ENCODE data around the gene PLXNA3. TPM values are rescaled to one million over a fixed set of nuclear protein-coding genes. Genes with fewer than 3 reads are reported as not detected.
A peak's percentile ranks its signal among the peaks of the same experiment; 100 is the strongest.

The PLXNA3 gene
- total RNA-seq, 2 donors from 2014 or later = 39.4 to 42.9 TPM

GRCh38 chrX:154437971-154438893, 19.8 kb upstream of the PLXNA3 start:
- no peaks in the 10 kb centered on the region for H3K9me3 Mint-ChIP-seq
- H3K4me3 Mint-ChIP-seq = peak overlapping the region; percentile 87 to 89
- ATAC-seq (replicated peaks in 1 of 2) (no peak), DNase-seq (no peak)
- H3K27me3 Mint-ChIP-seq (ENCODE audit: low read depth) = no peaks in the 10 kb centered on the region
- H3K27ac Mint-ChIP-seq = peak overlapping the region; percentile 90
- peaks cover 3 to 12% of the 10 kb centered on the region in 2 donors for H3K36me3 Mint-ChIP-seq (ENCODE audit: insufficient read depth in 2 of 2)
- peaks cover 14% of the 10 kb centered on the region for H3K4me1 Mint-ChIP-seq (ENCODE audit: low read depth)

DNA sequence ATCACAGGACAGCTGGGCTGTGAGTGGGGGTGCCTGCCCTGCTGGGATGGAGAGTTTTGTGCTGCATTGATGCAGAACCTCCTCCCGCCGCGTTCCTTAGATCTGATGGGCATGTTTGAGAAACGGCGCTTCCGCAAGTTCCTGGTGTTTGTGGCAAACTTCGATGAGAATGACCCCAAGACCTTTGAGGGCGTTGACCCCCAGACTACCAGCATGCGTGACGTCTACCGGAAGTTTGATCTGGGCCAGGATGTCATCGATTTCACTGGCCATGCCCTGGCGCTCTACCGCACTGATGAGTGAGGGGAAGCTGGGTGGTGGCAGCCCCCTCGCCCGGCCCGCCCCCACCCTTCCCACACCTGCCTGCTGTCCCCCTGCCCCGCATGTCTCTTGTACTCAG, 18.2 kb upstream of the PLXNA3 start:
- no peaks in the 10 kb centered on the region for H3K27me3 Mint-ChIP-seq (ENCODE audit: low read depth)
- H3K4me1 Mint-ChIP-seq (ENCODE audit: low read depth) = peaks cover 14% of the 10 kb centered on the region
- no peak for DNase-seq
- ATAC-seq (replicated peaks in 1 of 2) = no peak
- H3K4me3 Mint-ChIP-seq = no peak overlapping the region
- H3K36me3 Mint-ChIP-seq (ENCODE audit: insufficient read depth in 2 of 2) = peaks cover 3 to 12% of the 10 kb centered on the region in 2 donors
- H3K9me3 Mint-ChIP-seq = no peaks in the 10 kb centered on the region
- H3K27ac Mint-ChIP-seq = no peak overlapping the region

DNA sequence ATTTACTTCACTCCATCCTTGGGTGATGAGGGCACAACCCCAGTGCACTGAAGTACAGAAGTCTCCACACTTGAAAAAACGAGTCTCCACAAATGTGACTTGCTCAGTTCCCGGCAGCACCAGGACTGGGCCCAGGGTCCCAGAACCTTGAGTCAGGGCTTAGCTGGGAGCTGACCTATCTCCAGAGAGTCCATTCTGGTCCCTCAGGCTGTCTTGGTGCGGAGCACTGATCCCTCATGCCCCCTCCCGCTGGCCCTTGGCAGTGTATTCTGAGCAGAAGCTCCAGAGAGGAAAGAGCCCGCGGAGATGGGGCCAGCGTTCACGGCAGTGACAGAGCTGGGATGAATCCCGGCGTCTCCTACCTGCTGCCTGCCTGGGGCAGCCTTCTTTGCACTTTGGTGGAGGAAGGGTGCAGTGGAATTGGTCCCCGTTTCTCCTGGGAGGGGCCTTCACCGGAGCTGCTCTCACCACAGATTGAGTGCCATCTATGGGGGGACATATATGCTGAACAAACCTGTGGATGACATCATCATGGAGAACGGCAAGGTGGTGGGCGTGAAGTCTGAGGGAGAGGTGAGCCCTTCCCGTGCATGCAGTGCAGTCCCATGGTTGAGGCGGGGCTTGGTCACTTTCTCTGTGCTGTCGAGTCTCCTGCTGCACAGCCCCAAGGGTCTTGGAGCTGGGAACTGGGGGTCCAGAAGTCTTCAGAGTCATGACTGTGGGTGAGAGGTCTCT, 17.3 kb upstream of the PLXNA3 start:
- DNase-seq = no peak
- no peak overlapping the region for H3K27ac Mint-ChIP-seq
- H3K27me3 Mint-ChIP-seq (ENCODE audit: low read depth) = no peaks in the 10 kb centered on the region
- peaks cover 3 to 12% of the 10 kb centered on the region in 2 donors for H3K36me3 Mint-ChIP-seq (ENCODE audit: insufficient read depth in 2 of 2)
- H3K4me3 Mint-ChIP-seq = no peak overlapping the region
- no peak for ATAC-seq (replicated peaks in 1 of 2)
- H3K4me1 Mint-ChIP-seq (ENCODE audit: low read depth) = peaks cover 14% of the 10 kb centered on the region
- no peaks in the 10 kb centered on the region for H3K9me3 Mint-ChIP-seq

DNA sequence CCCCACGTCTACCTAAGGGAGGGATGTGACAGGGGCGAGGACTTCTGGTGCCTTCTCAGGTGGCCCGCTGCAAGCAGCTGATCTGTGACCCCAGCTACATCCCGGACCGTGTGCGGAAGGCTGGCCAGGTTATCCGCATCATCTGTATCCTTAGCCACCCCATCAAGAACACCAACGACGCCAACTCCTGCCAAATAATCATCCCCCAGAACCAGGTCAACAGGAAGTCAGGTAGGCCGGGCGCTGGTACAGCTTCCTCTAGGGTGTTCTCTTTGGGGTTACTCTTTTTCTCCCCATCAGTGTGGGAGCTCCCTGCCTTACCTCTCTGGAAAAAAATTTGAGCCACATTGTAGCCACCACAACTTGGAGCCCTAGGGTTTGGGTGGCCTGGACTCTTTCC, 16.5 kb upstream of the PLXNA3 start:
- no peak for DNase-seq
- H3K27ac Mint-ChIP-seq = no peak overlapping the region

DNA sequence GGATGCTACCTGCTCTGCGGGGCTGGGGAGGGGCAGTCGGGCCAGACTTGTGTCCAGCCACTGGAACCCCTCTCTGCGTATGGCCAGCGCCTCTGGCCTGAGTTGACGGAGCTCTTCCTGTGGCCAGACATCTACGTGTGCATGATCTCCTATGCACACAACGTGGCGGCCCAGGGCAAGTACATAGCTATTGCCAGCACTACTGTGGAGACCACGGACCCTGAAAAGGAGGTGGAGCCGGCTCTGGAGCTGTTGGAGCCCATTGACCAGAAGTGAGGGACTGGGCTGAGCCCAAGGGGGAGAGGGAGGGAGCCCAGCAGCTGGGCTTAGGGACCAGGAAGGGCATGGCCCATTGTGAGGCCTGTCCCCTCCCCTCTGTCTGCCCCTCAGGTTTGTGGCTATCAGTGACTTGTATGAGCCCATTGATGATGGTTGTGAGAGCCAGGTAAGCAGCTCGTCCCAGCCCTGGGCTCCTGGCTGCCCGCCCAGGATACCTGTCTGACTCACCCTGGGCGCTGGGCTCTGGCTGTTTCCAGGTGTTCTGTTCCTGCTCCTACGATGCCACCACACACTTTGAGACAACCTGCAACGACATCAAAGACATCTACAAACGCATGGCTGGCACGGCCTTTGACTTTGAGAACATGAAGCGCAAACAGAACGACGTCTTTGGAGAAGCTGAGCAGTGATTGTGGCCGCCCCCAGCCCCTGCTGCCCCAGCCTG, 15.9 kb upstream of the PLXNA3 start:
- Mint-ChIP-seq H3K4me1 (ENCODE audit: low read depth) (peaks cover 7% of the 10 kb centered on the region), H3K36me3 (ENCODE audit: insufficient read depth in 2 of 2) (peaks cover 3 to 12% of the 10 kb centered on the region in 2 donors), H3K27me3 (ENCODE audit: low read depth) (no peaks in the 10 kb centered on the region), H3K4me3 (no peak overlapping the region), H3K27ac (no peak overlapping the region), H3K9me3 (no peaks in the 10 kb centered on the region)
- DNase-seq (no peak), ATAC-seq (replicated peaks in 1 of 2) (no peak)

More for the DNA sequence above, 16.5 kb upstream of the PLXNA3 start:
- Mint-ChIP-seq H3K27me3 (ENCODE audit: low read depth) (no peaks in the 10 kb centered on the region), H3K4me3 (no peak overlapping the region), H3K36me3 (ENCODE audit: insufficient read depth in 2 of 2) (peaks cover 3 to 12% of the 10 kb centered on the region in 2 donors), H3K4me1 (ENCODE audit: low read depth) (peaks cover 7% of the 10 kb centered on the region), H3K9me3 (no peaks in the 10 kb centered on the region)
- ATAC-seq (replicated peaks in 1 of 2) = no peak

GRCh38 chrX:154443479-154443910, 14.6 kb upstream of the PLXNA3 start:
- H3K36me3 Mint-ChIP-seq (ENCODE audit: insufficient read depth in 2 of 2) = peaks cover 0 to 6% of the 10 kb centered on the region in 2 donors
- no peak overlapping the region for H3K27ac Mint-ChIP-seq
- H3K27me3 Mint-ChIP-seq (ENCODE audit: low read depth) = no peaks in the 10 kb centered on the region
- H3K4me3 Mint-ChIP-seq = peak overlapping the region; percentile 63 to 81
- ATAC-seq (replicated peaks in 1 of 2) (peak; percentile 2 to 3), DNase-seq (no peak)
- peaks cover 2% of the 10 kb centered on the region for H3K4me1 Mint-ChIP-seq (ENCODE audit: low read depth)
- H3K9me3 Mint-ChIP-seq = no peaks in the 10 kb centered on the region

- no peaks in the 10 kb centered on the region for H3K9me3 Mint-ChIP-seq
- DNase-seq (peak; percentile 79 to 84), ATAC-seq (replicated peaks in 1 of 2) (peak; percentile 91 to 95)
- H3K4me3 Mint-ChIP-seq = peak within 1 kb of the TSS; percentile 77 to 81
- H3K4me1 Mint-ChIP-seq (ENCODE audit: low read depth) = no peaks in the 10 kb centered on the region
- no peak within 1 kb of the TSS for H3K27ac Mint-ChIP-seq
- peaks cover 0 to 6% of the 10 kb centered on the region in 2 donors for H3K36me3 Mint-ChIP-seq (ENCODE audit: insufficient read depth in 2 of 2)
- H3K27me3 Mint-ChIP-seq (ENCODE audit: low read depth) = no peaks in the 10 kb centered on the region
These were observed 13.9 kb upstream of the PLXNA3 start, which contains the start of gene FAM50A for GRCh38 chrX:154443992-154444754. Gene FAM50A, plus strand, starts transcription at chrX:154444141. Its CDS starts 95 bp downstream, at chrX:154444236.

DNA sequence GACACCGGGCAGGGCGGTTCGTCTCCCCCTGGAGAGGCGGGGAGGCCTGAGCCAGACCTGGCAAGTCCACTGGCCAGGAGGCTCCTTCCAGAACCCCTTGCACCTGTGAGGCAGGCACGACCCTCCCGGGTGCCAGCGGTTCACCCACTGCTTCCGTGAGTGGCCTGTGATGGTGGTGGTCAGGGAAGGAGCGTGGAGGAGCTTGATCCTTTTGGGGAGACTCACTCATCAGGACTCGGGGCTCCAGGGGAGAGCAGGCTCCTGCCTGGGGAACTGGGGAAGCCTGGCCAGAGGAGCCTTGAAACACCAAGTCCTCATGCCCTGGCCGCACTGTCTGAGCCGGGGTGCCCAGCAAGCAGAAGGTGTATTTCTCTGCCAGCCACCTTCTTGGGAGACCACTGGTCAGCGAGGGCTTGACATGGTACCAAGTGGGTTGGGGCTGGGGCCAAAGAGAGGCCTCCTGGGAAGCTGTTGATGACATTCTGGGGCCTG, 13.3 kb upstream of the PLXNA3 start:
- H3K4me1 Mint-ChIP-seq (ENCODE audit: low read depth) = no peaks in the 10 kb centered on the region
- H3K27me3 Mint-ChIP-seq (ENCODE audit: low read depth) = no peaks in the 10 kb centered on the region
- ATAC-seq (replicated peaks in 1 of 2) (no peak), DNase-seq (no peak)
- peak overlapping the region; percentile 55 to 56 for H3K4me3 Mint-ChIP-seq
- H3K27ac Mint-ChIP-seq = no peak overlapping the region
- H3K9me3 Mint-ChIP-seq = no peaks in the 10 kb centered on the region
- peaks cover 0 to 6% of the 10 kb centered on the region in 2 donors for H3K36me3 Mint-ChIP-seq (ENCODE audit: insufficient read depth in 2 of 2)

DNA sequence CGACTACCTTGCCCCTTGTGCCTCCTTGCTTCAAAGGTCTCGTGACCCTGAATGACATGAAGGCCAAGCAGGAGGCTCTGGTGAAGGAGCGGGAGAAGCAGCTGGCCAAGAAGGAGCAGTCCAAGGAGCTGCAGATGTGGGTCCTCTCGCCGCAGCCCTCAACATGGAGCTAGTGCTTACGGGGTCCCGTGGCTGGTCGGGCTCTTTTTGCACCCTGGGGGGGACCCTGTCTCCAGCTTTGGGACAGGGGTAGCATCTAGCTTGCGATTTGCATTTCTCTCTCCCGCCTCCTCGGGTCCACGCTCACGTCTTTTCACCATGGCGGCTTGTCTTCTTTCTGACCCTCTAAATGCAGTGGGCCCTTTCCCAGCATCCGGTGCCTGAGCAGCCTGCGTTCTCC, 12.3 kb upstream of the PLXNA3 start:
- Mint-ChIP-seq H3K27ac (no peak overlapping the region), H3K4me1 (ENCODE audit: low read depth) (no peaks in the 10 kb centered on the region), H3K4me3 (peak overlapping the region in 1 of 2 donors; percentile 46), H3K9me3 (no peaks in the 10 kb centered on the region), H3K36me3 (ENCODE audit: insufficient read depth in 2 of 2) (peaks cover 0 to 6% of the 10 kb centered on the region in 2 donors), H3K27me3 (ENCODE audit: low read depth) (no peaks in the 10 kb centered on the region)
- ATAC-seq (replicated peaks in 1 of 2) = no peak
- no peak for DNase-seq

GRCh38 chrX:154446430-154446829, 11.7 kb upstream of the PLXNA3 start:
- Mint-ChIP-seq H3K4me3 (no peak overlapping the region), H3K4me1 (ENCODE audit: low read depth) (no peaks in the 10 kb centered on the region)
- DNase-seq = no peak

GRCh38 chrX:154448484-154448883, 9.6 kb upstream of the PLXNA3 start:
- ATAC-seq (replicated peaks in 1 of 2) (no peak), DNase-seq (no peak)
- Mint-ChIP-seq H3K4me1 (ENCODE audit: low read depth) (no peaks in the 10 kb centered on the region), H3K27ac (no peak overlapping the region), H3K27me3 (ENCODE audit: low read depth) (peaks cover 7% of the 10 kb centered on the region), H3K36me3 (ENCODE audit: insufficient read depth in 2 of 2) (peaks cover 0 to 3% of the 10 kb centered on the region in 2 donors), H3K9me3 (no peaks in the 10 kb centered on the region), H3K4me3 (no peak overlapping the region)

More at GRCh38 chrX:154446430-154446829, 11.7 kb upstream of the PLXNA3 start:
- no peak overlapping the region for H3K27ac Mint-ChIP-seq
- peaks cover 0 to 6% of the 10 kb centered on the region in 2 donors for H3K36me3 Mint-ChIP-seq (ENCODE audit: insufficient read depth in 2 of 2)
- ATAC-seq (replicated peaks in 1 of 2) = no peak
- H3K27me3 Mint-ChIP-seq (ENCODE audit: low read depth) = no peaks in the 10 kb centered on the region
- no peaks in the 10 kb centered on the region for H3K9me3 Mint-ChIP-seq

DNA sequence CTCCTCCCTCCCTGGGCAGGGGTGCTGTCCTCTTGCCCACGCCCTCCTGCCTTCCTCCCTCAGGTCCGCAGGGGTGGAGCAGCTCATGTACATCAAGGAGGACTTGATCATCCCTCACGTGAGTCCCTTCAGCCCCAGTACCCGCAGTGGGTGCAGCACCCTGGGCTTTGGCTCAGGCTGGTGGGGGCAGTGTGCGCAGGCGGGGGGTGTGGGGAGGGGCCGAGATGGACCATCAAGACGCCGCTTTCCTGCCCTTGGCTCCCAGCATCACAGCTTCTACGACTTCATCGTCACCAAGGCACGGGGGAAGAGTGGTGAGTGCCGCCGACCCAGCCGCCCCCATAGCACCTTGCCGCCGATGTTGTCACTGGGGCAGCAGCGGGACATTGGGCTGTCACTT, 8.5 kb upstream of the PLXNA3 start:
- peaks cover 8% of the 10 kb centered on the region for H3K27me3 Mint-ChIP-seq (ENCODE audit: low read depth)
- H3K4me3 Mint-ChIP-seq = no peak overlapping the region
- H3K36me3 Mint-ChIP-seq (ENCODE audit: insufficient read depth in 2 of 2) = peaks cover 0 to 4% of the 10 kb centered on the region in 2 donors
- H3K4me1 Mint-ChIP-seq (ENCODE audit: low read depth) = no peaks in the 10 kb centered on the region
- ATAC-seq (replicated peaks in 1 of 2) = no peak
- H3K9me3 Mint-ChIP-seq = no peaks in the 10 kb centered on the region
- H3K27ac Mint-ChIP-seq = no peak overlapping the region
- DNase-seq = no peak

All from activated T-cell treated with anti-CD3 and anti-CD28 coated beads, Interleukin-2, amount 50 U/mL, for 72 hours (primary cell).